Medulla oblongata (tissue), 1 donor: Measurements from ENCODE around the gene ADGRL2.

Experiments
- DNase-seq: peaks from one replicate; pipeline ENCODE4 v3.0.0-alpha.2; 2015; ENCODE audit errors: extremely low spot score

The ADGRL2 gene

DNA sequence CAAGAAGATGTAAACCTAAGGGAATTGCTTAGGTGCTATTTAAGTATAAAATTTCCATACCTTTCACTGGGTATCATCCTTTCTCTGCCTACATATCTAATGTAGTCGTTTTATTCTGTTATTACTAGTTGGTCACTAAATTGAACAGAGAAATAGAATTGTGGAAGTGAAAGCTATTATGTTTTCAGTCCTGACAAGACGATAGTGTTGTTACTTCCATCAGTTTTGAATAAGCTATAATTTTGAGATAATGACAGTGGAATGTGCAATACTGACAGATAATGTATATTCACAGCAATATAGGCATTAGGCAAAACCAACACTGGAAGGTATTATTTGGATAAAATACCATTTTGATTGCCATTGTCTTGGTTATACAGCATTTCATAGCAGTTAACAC is 181.8 kb downstream of the ADGRL2 start:
- no peak for DNase-seq

GRCh38 chr1:81989524-81989923 is 188.8 kb downstream of the ADGRL2 start:
- no peak for DNase-seq

- no peak for DNase-seq
These were observed 189.5 kb downstream of the ADGRL2 start for GRCh38 chr1:81990241-81990640.

GRCh38 chr1:81998165-81998564 is 197.4 kb downstream of the ADGRL2 start:
- no peak for DNase-seq

- no peak for DNase-seq
These were observed 198.6 kb downstream of the ADGRL2 start for GRCh38 chr1:81999364-81999763.

- no peak for DNase-seq
These were observed 199.5 kb downstream of the ADGRL2 start for GRCh38 chr1:82000221-82000620.

GRCh38 chr1:82001345-82001744 is 200.6 kb downstream of the ADGRL2 start:
- DNase-seq, result no peak

GRCh38 chr1:82007804-82008203 is 207.1 kb downstream of the ADGRL2 start:
- DNase-seq, result no peak

- no peak for DNase-seq
These were observed 213.0 kb downstream of the ADGRL2 start for GRCh38 chr1:82013702-82014101.

GRCh38 chr1:82015444-82015843 is 214.7 kb downstream of the ADGRL2 start:
- no peak for DNase-seq

DNA sequence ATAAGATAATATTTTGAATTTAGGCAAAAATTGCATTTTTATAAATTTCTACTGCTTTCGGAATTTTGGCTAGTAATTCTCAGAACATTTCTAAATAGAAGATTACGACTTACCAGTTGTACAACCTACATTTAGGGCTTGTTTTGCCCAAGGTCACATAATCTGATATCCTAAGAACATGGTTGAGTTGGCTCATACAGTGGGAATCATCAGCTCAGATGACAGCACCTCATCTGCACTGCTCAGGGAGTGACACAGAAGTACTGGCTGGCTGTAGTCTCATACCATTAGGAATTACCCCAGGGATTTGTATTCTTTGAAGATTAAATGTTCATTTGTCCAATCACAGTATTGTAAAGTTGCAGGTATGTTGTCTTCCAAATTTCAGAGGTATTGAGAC is 217.6 kb downstream of the ADGRL2 start:
- DNase-seq, result no peak

DNA sequence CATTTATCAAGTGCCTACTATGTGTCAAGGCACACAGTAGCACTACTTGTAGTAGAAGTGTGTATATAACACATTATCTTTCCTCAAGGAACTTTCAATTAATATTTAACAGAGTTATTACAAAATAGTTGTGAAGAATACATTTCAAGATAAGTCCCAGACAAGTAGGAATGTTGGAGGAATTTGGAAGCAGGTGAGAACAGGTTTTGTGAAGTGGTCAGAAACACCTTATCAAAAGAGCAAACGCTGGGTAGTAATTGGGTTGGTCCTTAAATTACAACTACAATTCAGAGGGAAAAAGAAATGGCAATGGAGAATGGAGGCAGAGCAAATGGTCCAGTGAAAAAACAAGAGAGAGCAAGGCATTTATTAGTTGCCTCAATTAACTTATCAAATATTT is 218.8 kb downstream of the ADGRL2 start:
- no peak for DNase-seq

GRCh38 chr1:82030830-82031229 is 230.1 kb downstream of the ADGRL2 start:
- DNase-seq, result no peak

DNA sequence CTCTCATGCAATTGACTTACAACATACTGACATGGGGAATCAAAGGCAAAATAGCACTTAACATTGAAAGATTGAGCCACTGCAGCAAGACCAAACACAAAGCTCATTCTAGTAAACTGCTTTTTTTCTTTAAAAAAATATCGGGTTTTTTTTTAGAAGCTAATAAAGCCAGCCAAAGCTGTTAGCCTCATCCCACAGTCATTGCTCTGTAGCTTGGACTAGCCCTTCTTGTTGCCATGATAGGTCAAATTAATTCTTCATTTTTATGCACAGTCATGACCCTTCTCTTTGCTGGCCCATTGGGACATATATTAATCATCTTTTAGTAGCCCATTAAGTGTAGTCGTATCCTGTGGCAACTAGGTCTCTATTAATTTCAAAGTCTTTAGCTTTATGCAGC is 231.3 kb downstream of the ADGRL2 start:
- DNase-seq, result no peak

GRCh38 chr1:82034812-82035211 is 234.1 kb downstream of the ADGRL2 start:
- no peak for DNase-seq
